H9 (cell line): ENCODE data around the gene PFDN4. TPM values are rescaled to one million over a fixed set of nuclear protein-coding genes. Genes with fewer than 3 reads are reported as not detected.
A peak's percentile ranks its signal among the peaks of the same experiment; 100 is the strongest.

Experiments
- DNase-seq: peaks from one replicate; pipeline ENCODE4 v3.0.0-alpha.2; 2017
- H2AFZ ChIP-seq: one replicate; pipeline ENCODE4 v1.6.1; 2013; ENCODE audit warnings: mild to moderate bottlenecking, low read length, control low read depth, moderate library complexity
- H2AK5ac ChIP-seq: 2 replicates; pipeline ENCODE4 v1.6.1; 2013; ENCODE audit warnings: low read length, control low read depth, mixed read lengths; ENCODE audit not compliant: insufficient read length
- H2BK120ac ChIP-seq: one replicate; pipeline ENCODE4 v1.6.1; 2013; ENCODE audit warnings: low read depth, mild to moderate bottlenecking, low read length, control low read depth, inconsistent platforms; ENCODE audit not compliant: poor library complexity, severe bottlenecking
- H2BK12ac ChIP-seq: 2 replicates; pipeline ENCODE4 v1.6.1; 2013; ENCODE audit warnings: low read length, control low read depth, mixed read lengths, low read depth; ENCODE audit not compliant: insufficient read length
- H2BK15ac ChIP-seq: 2 replicates; pipeline ENCODE4 v1.6.1; 2013; ENCODE audit warnings: low read depth, low read length, control low read depth
- H2BK20ac ChIP-seq: one replicate; pipeline ENCODE4 v1.6.1; 2013; ENCODE audit warnings: low read depth, mild to moderate bottlenecking, low read length, control low read depth, inconsistent platforms; ENCODE audit not compliant: poor library complexity, severe bottlenecking
- H2BK5ac ChIP-seq: 2 replicates; pipeline ENCODE4 v1.6.1; 2013; ENCODE audit warnings: low read length, control low read depth, mixed read lengths; ENCODE audit not compliant: insufficient read length
- H3K14ac ChIP-seq: 2 replicates; pipeline ENCODE4 v1.6.1; 2013; ENCODE audit warnings: low read length, control low read depth; ENCODE audit not compliant: insufficient read depth
- H3K18ac ChIP-seq: 2 replicates; pipeline ENCODE4 v1.6.1; 2013; ENCODE audit warnings: low read depth, mild to moderate bottlenecking, mixed read lengths, low read length, control low read depth; ENCODE audit not compliant: insufficient read length
- H3K23ac ChIP-seq: 2 replicates; pipeline ENCODE4 v1.6.1; 2013; ENCODE audit warnings: low read length, control low read depth, mixed read lengths, low read depth; ENCODE audit not compliant: insufficient read length
- H3K23me2 ChIP-seq: 2 replicates; pipeline ENCODE4 v1.6.1; 2013; ENCODE audit warnings: low read depth, mild to moderate bottlenecking, mixed read lengths, low read length, control low read depth; ENCODE audit not compliant: insufficient read length, poor library complexity, severe bottlenecking
- H3K27ac ChIP-seq: 2 replicates; pipeline ENCODE4 v1.5.1; 2013; ENCODE audit warnings: low read length, control low read depth, mixed read lengths, low read depth; ENCODE audit not compliant: insufficient read length
- H3K27me3 ChIP-seq: 2 replicates; pipeline ENCODE4 v1.6.1; 2013; ENCODE audit warnings: low read length, control low read depth, inconsistent platforms; ENCODE audit not compliant: insufficient read depth
- H3K4ac ChIP-seq: 2 replicates; pipeline ENCODE4 v1.6.1; 2013; ENCODE audit warnings: low read depth, mild to moderate bottlenecking, control low read depth, inconsistent platforms, low read length, moderate library complexity
- H3K4me1 ChIP-seq: 2 replicates; pipeline ENCODE4 v1.6.1; 2013; ENCODE audit warnings: low read length, control low read depth, inconsistent platforms; ENCODE audit not compliant: insufficient read depth
- H3K4me2 ChIP-seq: 2 replicates; pipeline ENCODE4 v1.6.1; 2013; ENCODE audit warnings: low read length, control low read depth, mixed read lengths; ENCODE audit not compliant: insufficient read length, insufficient read depth
- H3K56ac ChIP-seq: 2 replicates; pipeline ENCODE4 v1.6.1; 2013; ENCODE audit warnings: low read depth, mild to moderate bottlenecking, mixed read lengths, low read length, control low read depth; ENCODE audit not compliant: insufficient read length
- H3K79me1 ChIP-seq: 2 replicates; pipeline ENCODE4 v1.6.1; 2013; ENCODE audit warnings: low read depth, mild to moderate bottlenecking, moderate library complexity, low read length, control low read depth, inconsistent platforms; ENCODE audit not compliant: insufficient read depth, poor library complexity, severe bottlenecking
- H3K79me2 ChIP-seq: 2 replicates; pipeline ENCODE4 v1.6.1; 2013; ENCODE audit warnings: low read length, control low read depth, inconsistent platforms; ENCODE audit not compliant: insufficient read depth
- H3K9ac ChIP-seq: 2 replicates; pipeline ENCODE4 v1.6.1; 2013; ENCODE audit warnings: low read length, control low read depth, mixed read lengths; ENCODE audit not compliant: insufficient read length; ENCODE audit errors: extremely low read depth
- H3K9me3 ChIP-seq: one replicate; pipeline ENCODE4 v1.6.1; 2013; ENCODE audit warnings: low read depth, low read length, inconsistent platforms; ENCODE audit not compliant: control insufficient read depth
- H3T11ph ChIP-seq: one replicate; pipeline ENCODE4 v1.6.1; 2013; ENCODE audit warnings: mild to moderate bottlenecking, low read length, control low read depth, inconsistent platforms
- H4K20me1 ChIP-seq: one replicate; pipeline ENCODE4 v1.6.1; 2013; ENCODE audit not compliant: control insufficient read depth, insufficient read length, insufficient read depth
- H4K5ac ChIP-seq: 2 replicates; pipeline ENCODE4 v1.6.1; 2013; ENCODE audit warnings: low read depth, mild to moderate bottlenecking, mixed read lengths, low read length, control low read depth; ENCODE audit not compliant: insufficient read length
- H4K8ac ChIP-seq: replicated peaks from 2 replicates; pipeline ENCODE4 v1.6.1; 2013; ENCODE audit warnings: low read length, control low read depth, mixed read lengths, low read depth; ENCODE audit not compliant: insufficient read length
- H4K91ac ChIP-seq: 2 replicates; pipeline ENCODE4 v1.6.1; 2013; ENCODE audit warnings: low read depth, mild to moderate bottlenecking, moderate library complexity, mixed read lengths, low read length, control low read depth; ENCODE audit not compliant: insufficient read length
- H3K27ac Mint-ChIP-seq, 3 experiments: 2 replicates in 2 of 3; 3 replicates in 1 of 3; pipeline ENCODE4 v1.8.0; 2020 to 2021; ENCODE audit warnings: mixed read lengths in 3 of 3, mild to moderate bottlenecking in 1 of 3, moderate library complexity in 1 of 3
- H3K27me3 Mint-ChIP-seq: 2 replicates; pipeline ENCODE4 v1.8.0; 2021; ENCODE audit warnings: low read depth, mild to moderate bottlenecking, moderate library complexity, mixed read lengths
- H3K36me3 Mint-ChIP-seq, 3 experiments: 2 replicates in 2 of 3; 3 replicates in 1 of 3; pipeline ENCODE4 v1.8.0; 2020 to 2021; ENCODE audit warnings: low read depth in 3 of 3, mixed read lengths in 3 of 3; ENCODE audit not compliant: insufficient read depth in 1 of 3
- H3K4me1 Mint-ChIP-seq, 2 experiments: 2 replicates each; pipeline ENCODE4 v1.8.0; 2020; ENCODE audit warnings: mixed read lengths in 2 of 2
- H3K4me3 Mint-ChIP-seq, 2 experiments: 2 replicates in 1 of 2; 3 replicates in 1 of 2; pipeline ENCODE4 v1.8.0; 2020 to 2021; ENCODE audit warnings: mild to moderate bottlenecking in 2 of 2, mixed read lengths in 2 of 2, moderate library complexity in 1 of 2
- H3K9me3 Mint-ChIP-seq, 2 experiments: 2 replicates in 1 of 2; 3 replicates in 1 of 2; pipeline ENCODE4 v1.8.0; 2020; ENCODE audit warnings: mild to moderate bottlenecking in 2 of 2, mixed read lengths in 2 of 2, moderate library complexity in 1 of 2
- CTCF ChIP-seq: fragments of 200-600 bp; sonication (generic); conservative IDR thresholded peaks from 3 replicates; pipeline ENCODE4 v1.8.0; 2021; ENCODE audit warnings: antibody characterized with exemption, mild to moderate bottlenecking
- WGBS: extraction: QIAGEN DNeasy Blood & Tissue Kit; methylation state at CpG from one replicate; pipeline ENCODE4 v1.1.7; 2013; ENCODE audit warnings: missing lambda C conversion rate, low lambda C conversion rate, mixed read lengths; ENCODE audit not compliant: insufficient read length; ENCODE audit errors: extremely low coverage; 5-methylcytosine and 5-hydroxymethylcytosine counted together
- total RNA-seq: library from RNA; stranded (reverse); gene quantifications from 2 replicates; pipeline ENCODE4 v1.2.1, GENCODE V29; 2021

PFDN4 gene
- total RNA-seq, 1 experiment from 2014 or later = 73.6 TPM

- H3K18ac ChIP-seq = no peak overlapping the region
- WGBS = no CpG with 5 or more reads among the region's 17 CpGs
- no peak overlapping the region for H3T11ph ChIP-seq
- H3K79me1 ChIP-seq = no peaks in the 10 kb centered on the region
- no peak for DNase-seq
- peak overlapping the region; percentile 67; the same call in 1 of the 2 replicates for H3K14ac ChIP-seq
- no peak overlapping the region for H3K4ac ChIP-seq
- H3K4me1 ChIP-seq = peaks cover 5% of the 10 kb centered on the region; the same call in 1 of the 2 replicates
- H3K4me2 ChIP-seq = no peak overlapping the region
- peaks cover under 1 to 15% (median 14%) of the 10 kb centered on the region in 3 experiments; a peak in 6 of 7 replicates for H3K36me3 Mint-ChIP-seq
- H4K8ac ChIP-seq = no peak overlapping the region
- no peak overlapping the region for H3K56ac ChIP-seq
- H4K20me1 ChIP-seq = no peaks in the 10 kb centered on the region
- H3K9ac ChIP-seq = no peak overlapping the region
- H3K4me1 Mint-ChIP-seq = peaks cover 35 to 43% of the 10 kb centered on the region in 2 experiments
- H2AFZ ChIP-seq = no peak overlapping the region
- H3K23me2 ChIP-seq = no peaks in the 10 kb centered on the region
- H4K5ac ChIP-seq = peak overlapping the region; percentile 12
- no peak overlapping the region for H2BK20ac ChIP-seq
- no peaks in the 10 kb centered on the region for H3K79me2 ChIP-seq
- H3K9me3 Mint-ChIP-seq = no peaks in the 10 kb centered on the region
- H2BK5ac ChIP-seq = no peak overlapping the region
- no peaks in the 10 kb centered on the region for H3K27me3 Mint-ChIP-seq
- no peak overlapping the region for H2BK120ac ChIP-seq
- no peak overlapping the region for H4K91ac ChIP-seq
- H3K4me3 Mint-ChIP-seq = no peak overlapping the region; a peak in 1 of 5 replicates
- no peak for TF ChIP-seq CTCF
- H3K23ac ChIP-seq = no peak overlapping the region
- H3K9me3 ChIP-seq = no peaks in the 10 kb centered on the region
- no peak overlapping the region for H2BK15ac ChIP-seq
- H3K27me3 ChIP-seq = no peaks in the 10 kb centered on the region
- H2BK12ac ChIP-seq = no peak overlapping the region
- H3K27ac Mint-ChIP-seq = peak overlapping the region; percentile 18 to 48 (median 32); a peak in 5 of 7 replicates
- H2AK5ac ChIP-seq = no peak overlapping the region
- H3K27ac ChIP-seq = no peak overlapping the region
Measured at GRCh38 chr20:54221996-54222890, 14.4 kb downstream of the PFDN4 start.
